HEK293T (cell line): Measurements from ENCODE around the gene ALPP.

Source experiments
- ARNT ChIP-seq: fragments of 450-650 bp; IDR thresholded peaks from 2 replicates; pipeline ENCODE4 v1.6.1; 2017; ENCODE audit warnings: mild to moderate bottlenecking
- BHLHE40 ChIP-seq: fragments of 450-650 bp; IDR thresholded peaks from 2 replicates; pipeline ENCODE4 v1.6.1; 2016; ENCODE audit warnings: mild to moderate bottlenecking, moderate library complexity, borderline replicate concordance
- CTBP1 ChIP-seq: fragments of 450-650 bp; IDR thresholded peaks from 2 replicates; pipeline ENCODE4 v1.6.1; 2016; ENCODE audit warnings: borderline replicate concordance
- FOXA1 ChIP-seq: fragments of 450-650 bp; IDR thresholded peaks from 2 replicates; pipeline ENCODE4 v1.6.1; 2016; ENCODE audit warnings: mild to moderate bottlenecking
- FOXM1 ChIP-seq: fragments of 450-650 bp; IDR thresholded peaks from 2 replicates; pipeline ENCODE4 v1.6.1; 2017; ENCODE audit warnings: mild to moderate bottlenecking, borderline replicate concordance
- HDGF ChIP-seq: fragments of 450-650 bp; IDR thresholded peaks from 2 replicates; pipeline ENCODE4 v1.6.1; 2017; ENCODE audit warnings: antibody characterized with exemption, borderline replicate concordance
- LEF1 ChIP-seq: fragments of 450-650 bp; IDR thresholded peaks from 2 replicates; pipeline ENCODE4 v1.6.1; 2017; ENCODE audit warnings: mild to moderate bottlenecking, borderline replicate concordance
- NFRKB ChIP-seq: fragments of 450-650 bp; IDR thresholded peaks from 2 replicates; pipeline ENCODE4 v1.6.1; 2016; ENCODE audit warnings: mild to moderate bottlenecking, moderate library complexity
- PKNOX1 ChIP-seq: fragments of 450-650 bp; IDR thresholded peaks from 2 replicates; pipeline ENCODE4 v1.6.1; 2016
- SP1 ChIP-seq: fragments of 450-650 bp; IDR thresholded peaks from 2 replicates; pipeline ENCODE4 v1.6.1; 2017
- SUZ12 ChIP-seq: fragments of 450-650 bp; IDR thresholded peaks from 2 replicates; pipeline ENCODE4 v1.6.1; 2016; ENCODE audit warnings: mild to moderate bottlenecking
- TARDBP ChIP-seq: fragments of 450-650 bp; IDR thresholded peaks from 2 replicates; pipeline ENCODE4 v1.6.1; 2016
- ZNF384 ChIP-seq: fragments of 450-650 bp; IDR thresholded peaks from 2 replicates; pipeline ENCODE4 v1.6.1; 2016

GRCh38 chr2:232362174-232362900, 16.2 kb upstream of the ALPP start:
- no peak for TF ChIP-seq CTBP1
- no peak for TF ChIP-seq ZNF384
- no peak for TF ChIP-seq BHLHE40
- TF ChIP-seq SP1, result no peak
- TF ChIP-seq FOXM1, result no peak
- no peak for TF ChIP-seq LEF1
- TF ChIP-seq PKNOX1, result no peak
- TF ChIP-seq HDGF, result no peak
- TF ChIP-seq FOXA1, result no peak
- no peak for TF ChIP-seq ARNT
- no peak for TF ChIP-seq SUZ12
- TF ChIP-seq NFRKB, result no peak
- TF ChIP-seq TARDBP, result no peak
